ENCODE measurements around the gene S1PR5. TPM values are rescaled to one million over a fixed set of nuclear protein-coding genes. Genes with fewer than 3 reads are reported as not detected.

S1PR5 gene
- total and polyA plus RNA-seq, 9 of the 15 experiments (the other 6 are each of a cell fraction or from before 2014, with no cell fraction given) = 0.03 to 0.54 (median 0.35) TPM; not detected in 4

DNA sequence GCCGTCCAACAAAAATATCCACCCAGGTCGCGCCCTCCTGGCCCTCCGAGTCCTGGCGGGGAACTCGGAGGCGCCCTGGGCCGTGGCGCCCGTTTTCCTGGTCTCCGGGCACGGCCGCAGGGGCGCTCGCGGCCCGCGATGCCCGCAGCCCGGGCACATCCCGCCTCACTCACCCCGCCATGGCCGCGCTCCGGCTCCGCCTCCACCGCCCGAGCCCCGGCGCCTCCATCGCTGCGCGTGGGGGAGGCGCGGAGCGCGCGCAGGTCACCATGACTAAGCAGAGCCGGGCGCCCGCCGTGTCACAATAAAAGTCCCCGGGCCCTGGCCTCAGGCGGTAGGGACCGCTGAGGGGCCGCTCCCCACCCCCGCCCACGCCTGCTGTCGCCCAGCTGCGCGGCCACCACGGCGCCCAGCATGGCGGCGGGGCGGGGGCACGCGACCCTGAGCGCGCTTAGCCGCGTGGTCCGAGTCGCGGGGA is 14.7 kb downstream of the S1PR5 start (continued):
- TF ChIP-seq REST (IDR thresholded peaks at IDR 0.05; ENCODE audit: borderline replicate concordance) (peak; percentile 11), REST (CRISPR knock-in tag; IDR thresholded peaks at IDR 0.05; ENCODE audit: low read depth) (0 out of 2 replicates have a peak, but pooled peaks have one; percentile 50), ZNF23 (CRISPR knock-in tag; IDR thresholded peaks at IDR 0.05) (no peak), HDAC6 (IDR thresholded peaks at IDR 0.05; ENCODE audit: low read depth, low read length) (no peak), ZNF398 (CRISPR knock-in tag; IDR thresholded peaks at IDR 0.05) (no peak), AFF1 (IDR thresholded peaks at IDR 0.05; ENCODE audit: low read depth in 1 of 2, partially characterized antibody in 2 of 2) (no peak), CHD1 (IDR thresholded peaks at IDR 0.05; ENCODE audit: low read length) (no peak), HNRNPK (IDR thresholded peaks at IDR 0.05; ENCODE audit: low read depth, low read length, poor library complexity, severe bottlenecking) (peak; percentile 88), POLR2G (IDR thresholded peaks at IDR 0.05; ENCODE audit: low read depth, low read length) (peak; percentile 95), ERF (CRISPR knock-in tag; IDR thresholded peaks at IDR 0.05) (no peak; the same call in 1 of the 2 replicates), SLC30A9 (CRISPR knock-in tag; IDR thresholded peaks at IDR 0.05) (no peak)
- TF ChIP-seq, protein P1, sequence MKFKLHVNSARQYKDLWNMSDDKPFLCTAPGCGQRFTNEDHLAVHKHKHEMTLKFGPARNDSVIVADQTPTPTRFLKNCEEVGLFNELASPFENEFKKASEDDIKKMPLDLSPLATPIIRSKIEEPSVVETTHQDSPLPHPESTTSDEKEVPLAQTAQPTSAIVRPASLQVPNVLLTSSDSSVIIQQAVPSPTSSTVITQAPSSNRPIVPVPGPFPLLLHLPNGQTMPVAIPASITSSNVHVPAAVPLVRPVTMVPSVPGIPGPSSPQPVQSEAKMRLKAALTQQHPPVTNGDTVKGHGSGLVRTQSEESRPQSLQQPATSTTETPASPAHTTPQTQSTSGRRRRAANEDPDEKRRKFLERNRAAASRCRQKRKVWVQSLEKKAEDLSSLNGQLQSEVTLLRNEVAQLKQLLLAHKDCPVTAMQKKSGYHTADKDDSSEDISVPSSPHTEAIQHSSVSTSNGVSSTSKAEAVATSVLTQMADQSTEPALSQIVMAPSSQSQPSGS (CRISPR knock-in tag; IDR thresholded peaks at IDR 0.05) = no peak

Measured in K562 (cell line).